Activated CD4-positive, alpha-beta memory T cell treated with anti-CD3 and anti-CD28 coated beads for 36 hours (primary cell): ENCODE results near the gene CCDC15. TPM values are rescaled to one million over a fixed set of nuclear protein-coding genes. Genes with fewer than 3 reads are reported as not detected.

ENCODE experiments used
- CTCF ChIA-PET: fragments of 350-600 bp; sonication (Branson Sonifier 250); formaldehyde crosslinking; loops from one replicate; lab custom pipeline; 2021; ENCODE audit warnings: antibody characterized with exemption, inconsistent platforms; lab: Charles Lee
- POLR2A ChIA-PET: fragments of 350-600 bp; sonication (Branson Sonifier 250); formaldehyde crosslinking; loops from one replicate; lab custom pipeline; 2021; ENCODE audit warnings: antibody characterized with exemption; lab: Charles Lee
- DNase-seq: peaks from one replicate; pipeline ENCODE4 v3.0.0-alpha.2; 2020
- H3K27ac Mint-ChIP-seq: one replicate; pipeline ENCODE4 v1.8.0; 2021; ENCODE audit warnings: mixed read lengths
- H3K27me3 Mint-ChIP-seq: one replicate; pipeline ENCODE4 v1.8.0; 2021; ENCODE audit warnings: mixed read lengths
- H3K36me3 Mint-ChIP-seq: one replicate; pipeline ENCODE4 v1.8.0; 2021; ENCODE audit warnings: mixed read lengths
- H3K4me1 Mint-ChIP-seq: one replicate; pipeline ENCODE4 v1.8.0; 2021; ENCODE audit warnings: low read depth, mixed read lengths
- H3K4me3 Mint-ChIP-seq: one replicate; pipeline ENCODE4 v1.8.0; 2021; ENCODE audit warnings: mild to moderate bottlenecking, mixed read lengths
- H3K9me3 Mint-ChIP-seq: one replicate; pipeline ENCODE4 v1.8.0; 2021; ENCODE audit warnings: mixed read lengths
- intact Hi-C: fragments of 100-400 bp; cut with micrococcal nuclease; formaldehyde crosslinking; loops from one replicate; pipeline ENCODE4 v1.15.1; 2023
- total RNA-seq, 2 experiments: library from RNA; stranded (reverse); gene quantifications; one replicate each; pipeline ENCODE4 v1.2.3, GENCODE V29; 2021

CCDC15 gene
- total RNA-seq, 2 experiments from 2014 or later, result 5.6 to 6.4 TPM

DNA sequence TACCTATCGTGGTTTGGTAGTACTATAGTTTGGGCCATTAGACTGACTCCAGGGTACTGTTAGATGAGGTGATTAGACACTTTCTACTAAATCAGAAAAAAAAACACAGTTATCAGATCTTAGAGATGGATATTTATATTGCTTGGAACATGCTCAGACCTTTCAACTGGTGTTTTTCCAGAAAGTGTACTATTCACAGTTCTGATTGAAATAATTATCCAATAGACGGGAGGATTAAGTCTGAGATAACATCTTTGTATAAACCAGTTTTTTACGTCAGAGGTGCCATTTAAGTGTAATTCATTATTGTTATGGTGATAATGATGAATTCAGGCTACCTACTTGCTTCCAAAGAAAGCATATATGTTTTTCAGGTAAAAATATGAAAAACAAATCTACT lies 22.5 kb downstream of the CCDC15 start:
- no peaks in the 10 kb centered on the region for H3K27me3 Mint-ChIP-seq

DNA sequence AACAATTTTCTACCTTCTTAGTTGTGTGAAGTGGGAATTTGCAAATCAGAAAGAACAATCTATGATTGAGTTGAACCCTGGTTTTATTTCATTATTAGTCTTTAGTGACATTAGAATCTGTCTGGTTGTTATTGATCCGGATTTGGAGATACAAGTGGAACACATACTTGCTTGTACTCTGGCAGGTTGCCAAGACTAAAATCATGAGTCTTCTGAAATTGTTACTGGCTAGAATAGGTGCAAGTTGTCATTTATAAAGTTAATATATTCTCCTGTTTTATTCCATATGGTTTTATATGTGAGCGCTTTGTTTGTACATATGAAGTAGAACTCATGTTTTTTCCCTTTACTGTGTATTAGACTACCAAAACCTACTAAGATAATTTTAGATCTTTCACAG lies 23.0 kb downstream of the CCDC15 start:
- Mint-ChIP-seq H3K9me3 (peaks cover 29% of the 10 kb centered on the region), H3K36me3 (peaks cover 42% of the 10 kb centered on the region), H3K27me3 (no peaks in the 10 kb centered on the region), H3K4me1 (no peaks in the 10 kb centered on the region), H3K4me3 (no peak overlapping the region), H3K27ac (no peak overlapping the region)
- POLR2A ChIA-PET, result no interaction called here
- intact Hi-C loops, result no loop called here
- CTCF ChIA-PET, result no interaction called here
- DNase-seq, result no peak

More for the DNA sequence above, 22.5 kb downstream of the CCDC15 start:
- DNase-seq, result no peak
- Mint-ChIP-seq H3K27ac (no peak overlapping the region), H3K36me3 (peaks cover 38% of the 10 kb centered on the region), H3K9me3 (peaks cover 24% of the 10 kb centered on the region), H3K4me3 (no peak overlapping the region), H3K4me1 (no peaks in the 10 kb centered on the region)
- ChIA-PET POLR2A (no interaction called here), CTCF (no interaction called here)
- intact Hi-C loops, result no loop called here

- Mint-ChIP-seq H3K36me3 (peaks cover 54% of the 10 kb centered on the region), H3K27me3 (no peaks in the 10 kb centered on the region), H3K27ac (no peak overlapping the region), H3K4me1 (no peaks in the 10 kb centered on the region), H3K4me3 (no peak overlapping the region), H3K9me3 (peaks cover 41% of the 10 kb centered on the region)
- ChIA-PET CTCF (interaction anchor here (0.8 to 1.2 kb wide), 2 partner anchors 17 to 451 kb away, joined by 3 to 4 read pairs; no protein-coding TSS in a partner anchor), POLR2A (no interaction called here)
- no peak for DNase-seq
- intact Hi-C loops, result no loop called here
Observed at GRCh38 chr11:124978316-124978715, 24.3 kb downstream of the CCDC15 start.

- H3K4me3 Mint-ChIP-seq, result no peak overlapping the region
- peaks cover 41% of the 10 kb centered on the region for H3K9me3 Mint-ChIP-seq
- intact Hi-C loops, result no loop called here
- no peaks in the 10 kb centered on the region for H3K27me3 Mint-ChIP-seq
- DNase-seq, result no peak
- no peak overlapping the region for H3K27ac Mint-ChIP-seq
- ChIA-PET CTCF (no interaction called here), POLR2A (no interaction called here)
- no peaks in the 10 kb centered on the region for H3K4me1 Mint-ChIP-seq
- H3K36me3 Mint-ChIP-seq, result peaks cover 63% of the 10 kb centered on the region
Observed at GRCh38 chr11:124982043-124982442, 28.0 kb downstream of the CCDC15 start.

GRCh38 chr11:124983674-124984511 lies 29.9 kb downstream of the CCDC15 start:
- H3K27me3 Mint-ChIP-seq, result no peaks in the 10 kb centered on the region
- intact Hi-C loops, result no loop called here
- H3K9me3 Mint-ChIP-seq, result peaks cover 38% of the 10 kb centered on the region
- H3K4me1 Mint-ChIP-seq, result no peaks in the 10 kb centered on the region
- H3K27ac Mint-ChIP-seq, result no peak overlapping the region
- H3K36me3 Mint-ChIP-seq, result peaks cover 65% of the 10 kb centered on the region
- H3K4me3 Mint-ChIP-seq, result no peak overlapping the region
- CTCF ChIA-PET, result no interaction called here
- POLR2A ChIA-PET, result no interaction called here
- no peak for DNase-seq

GRCh38 chr11:124984512-124984854 lies 30.5 kb downstream of the CCDC15 start:
- no peak overlapping the region for H3K4me3 Mint-ChIP-seq
- POLR2A ChIA-PET, result no interaction called here

DNA sequence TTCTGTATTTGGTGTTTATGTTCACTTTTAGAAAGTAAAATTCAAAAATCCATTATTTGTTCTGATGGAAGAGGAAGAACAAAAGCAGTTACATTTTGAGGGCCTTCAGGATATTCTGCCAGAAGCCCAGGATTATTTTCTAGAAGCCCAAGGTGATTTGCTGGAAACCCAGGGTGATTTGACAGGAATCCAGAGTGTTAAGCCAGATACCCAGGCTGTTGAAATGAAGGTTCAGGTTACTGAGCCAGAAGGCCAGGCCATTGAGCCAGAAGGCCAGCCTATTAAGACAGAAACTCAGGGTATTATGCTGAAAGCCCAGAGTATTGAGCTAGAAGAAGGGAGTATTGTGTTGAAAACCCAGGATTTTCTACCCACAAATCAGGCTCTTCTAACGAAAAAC lies 33.1 kb downstream of the CCDC15 start:
- H3K4me1 Mint-ChIP-seq, result no peaks in the 10 kb centered on the region
- H3K27me3 Mint-ChIP-seq, result no peaks in the 10 kb centered on the region
- no peak for DNase-seq
- intact Hi-C loops, result no loop called here
- H3K27ac Mint-ChIP-seq, result no peak overlapping the region
- peaks cover 12% of the 10 kb centered on the region for H3K9me3 Mint-ChIP-seq
- ChIA-PET CTCF (no interaction called here), POLR2A (no interaction called here)
- H3K36me3 Mint-ChIP-seq, result peaks cover 37% of the 10 kb centered on the region
- no peak overlapping the region for H3K4me3 Mint-ChIP-seq

More at GRCh38 chr11:124984512-124984854, 30.5 kb downstream of the CCDC15 start:
- Mint-ChIP-seq H3K27ac (no peak overlapping the region), H3K27me3 (no peaks in the 10 kb centered on the region), H3K4me1 (no peaks in the 10 kb centered on the region), H3K9me3 (peaks cover 32% of the 10 kb centered on the region), H3K36me3 (peaks cover 60% of the 10 kb centered on the region)
- no peak for DNase-seq
- intact Hi-C loops, result no loop called here
- CTCF ChIA-PET, result interaction anchor here (1.6 kb wide), 1 partner anchor 158 kb away, joined by 3 read pairs; no protein-coding TSS in a partner anchor

DNA sequence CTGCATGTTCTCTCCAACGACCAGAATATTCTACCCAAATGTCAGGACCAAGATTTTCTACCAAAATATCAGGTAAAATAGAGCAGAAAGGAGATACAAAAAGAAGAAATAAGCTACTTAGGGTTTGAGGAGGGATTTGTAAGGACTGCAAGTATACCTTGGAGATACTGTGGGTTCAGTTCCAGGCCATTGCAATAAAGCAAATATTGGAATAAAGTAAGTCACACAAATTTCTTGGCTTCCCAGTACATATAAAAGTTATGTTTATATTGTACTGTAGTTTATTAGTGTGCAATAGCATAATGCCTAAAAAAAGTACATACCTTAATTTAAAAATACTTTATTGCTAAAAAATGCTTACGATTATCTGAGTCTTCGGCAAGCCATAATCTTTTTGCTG lies 34.1 kb downstream of the CCDC15 start:
- POLR2A ChIA-PET, result no interaction called here
- H3K4me1 Mint-ChIP-seq, result no peaks in the 10 kb centered on the region
- peaks cover 27% of the 10 kb centered on the region for H3K36me3 Mint-ChIP-seq
- H3K9me3 Mint-ChIP-seq, result peaks cover 2% of the 10 kb centered on the region
- intact Hi-C loops, result no loop called here
- CTCF ChIA-PET, result no interaction called here
- DNase-seq, result no peak
- no peaks in the 10 kb centered on the region for H3K27me3 Mint-ChIP-seq
- H3K27ac Mint-ChIP-seq, result no peak overlapping the region
- H3K4me3 Mint-ChIP-seq, result no peak overlapping the region

DNA sequence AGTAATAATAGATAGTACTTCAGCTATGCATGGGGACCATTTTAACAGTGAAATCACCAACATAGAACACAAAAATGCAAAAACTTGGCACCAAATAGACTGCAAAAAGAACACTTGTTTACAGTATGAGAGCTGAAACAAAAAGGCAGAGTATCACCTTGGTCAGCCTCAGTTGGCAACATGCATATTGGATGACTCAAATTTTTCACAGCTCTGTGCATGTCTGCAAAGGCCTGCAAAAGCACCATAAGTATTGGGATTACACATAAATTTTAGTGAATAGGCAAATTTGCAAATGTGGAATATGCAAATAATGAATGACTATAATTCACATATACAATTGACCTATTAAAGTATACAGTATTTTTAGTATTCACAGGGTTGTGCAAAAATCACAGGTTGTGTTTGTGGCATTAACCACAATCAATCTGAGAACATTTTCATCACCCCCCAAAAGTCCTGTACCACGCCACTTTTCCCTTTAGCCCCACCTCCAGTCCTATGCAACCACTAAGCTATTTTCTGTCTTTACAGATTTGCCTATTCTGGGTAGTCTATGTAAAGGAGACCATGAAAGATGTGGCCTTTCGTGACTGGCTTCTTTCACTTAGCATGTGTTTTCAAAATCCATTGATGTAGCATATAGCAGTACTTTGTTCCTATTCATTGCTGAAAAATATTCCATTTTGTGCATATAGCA lies 47.2 kb downstream of the CCDC15 start:
- Mint-ChIP-seq H3K4me1 (no peaks in the 10 kb centered on the region), H3K27ac (no peak overlapping the region), H3K36me3 (peaks cover 34% of the 10 kb centered on the region), H3K4me3 (no peak overlapping the region), H3K9me3 (peaks cover 19% of the 10 kb centered on the region), H3K27me3 (no peaks in the 10 kb centered on the region)
- intact Hi-C loops, result no loop called here
- no peak for DNase-seq
- POLR2A ChIA-PET, result no interaction called here
- CTCF ChIA-PET, result no interaction called here

- no peaks in the 10 kb centered on the region for H3K4me1 Mint-ChIP-seq
- peaks cover 39% of the 10 kb centered on the region for H3K36me3 Mint-ChIP-seq
- CTCF ChIA-PET, result no interaction called here
Observed at GRCh38 chr11:125001849-125002248, 47.8 kb downstream of the CCDC15 start.

DNA sequence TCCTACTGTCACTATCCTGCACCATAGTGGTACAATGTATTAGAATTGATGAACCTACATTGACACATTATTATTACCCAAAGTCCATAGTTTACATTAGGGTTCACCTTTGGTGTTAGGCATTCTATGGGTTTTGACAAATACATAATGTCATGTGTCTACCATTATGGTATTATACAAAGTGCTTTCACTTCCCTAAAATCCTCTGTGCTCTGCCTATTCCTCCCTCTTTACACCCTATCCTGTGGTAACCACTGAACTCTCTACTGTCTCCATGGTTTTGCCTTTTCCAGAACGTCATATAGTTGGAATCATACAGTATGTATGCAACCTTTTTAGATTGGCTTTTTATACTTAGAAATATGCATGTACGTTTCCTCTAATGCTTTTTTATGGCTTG lies 51.5 kb downstream of the CCDC15 start:
- H3K4me3 Mint-ChIP-seq, result no peak overlapping the region
- intact Hi-C loops, result no loop called here
- H3K9me3 Mint-ChIP-seq, result peaks cover 23% of the 10 kb centered on the region
- no peaks in the 10 kb centered on the region for H3K4me1 Mint-ChIP-seq
- peaks cover 58% of the 10 kb centered on the region for H3K36me3 Mint-ChIP-seq
- H3K27ac Mint-ChIP-seq, result no peak overlapping the region
- H3K27me3 Mint-ChIP-seq, result no peaks in the 10 kb centered on the region
- no peak for DNase-seq
- POLR2A ChIA-PET, result no interaction called here
- CTCF ChIA-PET, result no interaction called here

More at GRCh38 chr11:125001849-125002248, 47.8 kb downstream of the CCDC15 start:
- no peak for DNase-seq
- peaks cover 23% of the 10 kb centered on the region for H3K9me3 Mint-ChIP-seq
- H3K4me3 Mint-ChIP-seq, result no peak overlapping the region
- H3K27ac Mint-ChIP-seq, result no peak overlapping the region
- POLR2A ChIA-PET, result no interaction called here
- H3K27me3 Mint-ChIP-seq, result no peaks in the 10 kb centered on the region
- intact Hi-C loops, result no loop called here

- Mint-ChIP-seq H3K4me3 (no peak overlapping the region), H3K4me1 (no peaks in the 10 kb centered on the region), H3K27ac (no peak overlapping the region), H3K27me3 (no peaks in the 10 kb centered on the region), H3K9me3 (peaks cover 2% of the 10 kb centered on the region), H3K36me3 (peaks cover 2% of the 10 kb centered on the region)
- ChIA-PET CTCF (no interaction called here), POLR2A (no interaction called here)
- DNase-seq, result no peak
- intact Hi-C loops, result no loop called here
Observed at GRCh38 chr11:125016413-125016812, 62.4 kb downstream of the CCDC15 start.
